ENCODE data around the gene RBMS3. TPM values are rescaled to one million over a fixed set of nuclear protein-coding genes. Genes with fewer than 3 reads are reported as not detected.

Gene RBMS3
- total RNA-seq, 1 donor from 2014 or later: 3.8 TPM

DNA sequence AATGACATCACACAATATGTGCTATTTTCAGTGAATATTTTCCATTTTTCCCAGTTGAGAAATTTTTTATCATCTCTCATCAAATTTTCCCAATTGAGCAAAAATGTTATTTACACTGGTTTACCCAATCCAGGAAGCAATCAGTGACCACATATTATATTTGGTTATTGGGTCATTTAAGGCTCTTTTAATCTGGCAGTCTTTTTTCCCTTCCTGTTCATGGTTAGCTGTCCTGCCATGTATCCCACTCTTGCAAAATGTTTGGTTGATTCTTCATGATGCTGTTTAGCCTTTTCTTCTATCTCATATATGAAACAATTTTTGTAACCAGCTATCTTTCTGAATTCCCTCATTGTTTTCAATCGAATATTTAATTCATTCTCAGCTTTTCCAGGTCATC, 626.0 kb downstream of the RBMS3 start:
- TF ChIP-seq, protein P1, sequence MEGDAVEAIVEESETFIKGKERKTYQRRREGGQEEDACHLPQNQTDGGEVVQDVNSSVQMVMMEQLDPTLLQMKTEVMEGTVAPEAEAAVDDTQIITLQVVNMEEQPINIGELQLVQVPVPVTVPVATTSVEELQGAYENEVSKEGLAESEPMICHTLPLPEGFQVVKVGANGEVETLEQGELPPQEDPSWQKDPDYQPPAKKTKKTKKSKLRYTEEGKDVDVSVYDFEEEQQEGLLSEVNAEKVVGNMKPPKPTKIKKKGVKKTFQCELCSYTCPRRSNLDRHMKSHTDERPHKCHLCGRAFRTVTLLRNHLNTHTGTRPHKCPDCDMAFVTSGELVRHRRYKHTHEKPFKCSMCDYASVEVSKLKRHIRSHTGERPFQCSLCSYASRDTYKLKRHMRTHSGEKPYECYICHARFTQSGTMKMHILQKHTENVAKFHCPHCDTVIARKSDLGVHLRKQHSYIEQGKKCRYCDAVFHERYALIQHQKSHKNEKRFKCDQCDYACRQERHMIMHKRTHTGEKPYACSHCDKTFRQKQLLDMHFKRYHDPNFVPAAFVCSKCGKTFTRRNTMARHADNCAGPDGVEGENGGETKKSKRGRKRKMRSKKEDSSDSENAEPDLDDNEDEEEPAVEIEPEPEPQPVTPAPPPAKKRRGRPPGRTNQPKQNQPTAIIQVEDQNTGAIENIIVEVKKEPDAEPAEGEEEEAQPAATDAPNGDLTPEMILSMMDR (IDR thresholded peaks at IDR 0.05; ENCODE audit: unreplicated experiment): no peak
- H3K27me3 Mint-ChIP-seq: no peaks in the 10 kb centered on the region
- H3K36me3 Mint-ChIP-seq (ENCODE audit: insufficient read depth): no peaks in the 10 kb centered on the region
- H3K9me3 Mint-ChIP-seq (ENCODE audit: low read depth): no peaks in the 10 kb centered on the region
- no peak for DNase-seq (ENCODE audit: low spot score, unreplicated experiment)
- H3K4me3 Mint-ChIP-seq (ENCODE audit: low read depth): no peak overlapping the region
- no peak overlapping the region for H3K27ac Mint-ChIP-seq
- H3K4me1 Mint-ChIP-seq (ENCODE audit: low read depth): no peaks in the 10 kb centered on the region

DNA sequence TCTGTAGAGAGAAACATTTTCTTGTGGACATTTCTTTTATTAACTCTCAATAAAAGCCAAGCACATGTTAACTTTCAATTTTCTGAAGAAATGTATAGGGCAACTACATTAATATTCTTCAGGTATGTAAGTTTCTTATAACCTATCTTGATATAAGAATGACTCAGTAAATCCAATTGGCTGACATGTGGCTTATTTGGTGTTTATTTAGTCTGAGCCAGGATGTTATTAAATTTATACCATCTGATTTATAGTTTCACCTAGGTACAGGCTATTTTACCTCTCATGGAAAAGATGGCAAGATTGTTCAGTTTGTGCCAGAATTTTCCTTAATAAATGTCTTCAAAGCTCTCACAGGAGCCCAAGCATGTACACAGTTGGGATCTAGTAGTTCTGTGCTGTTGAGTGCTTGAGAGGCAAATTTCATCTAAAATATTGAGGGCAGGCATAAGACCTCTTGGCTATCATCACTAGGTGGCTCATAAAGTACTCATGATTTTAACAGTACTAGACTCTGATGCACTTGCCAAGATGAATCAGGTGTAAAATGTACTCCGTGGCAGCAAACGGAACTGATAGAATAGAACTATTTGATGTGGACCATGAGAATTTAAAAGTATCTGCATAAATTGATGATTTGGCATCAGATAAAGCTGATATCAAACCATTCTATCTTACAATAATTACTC, 631.9 kb downstream of the RBMS3 start:
- H3K4me1 Mint-ChIP-seq (ENCODE audit: low read depth): no peaks in the 10 kb centered on the region
- H3K4me3 Mint-ChIP-seq (ENCODE audit: low read depth): no peak overlapping the region
- no peaks in the 10 kb centered on the region for H3K36me3 Mint-ChIP-seq (ENCODE audit: insufficient read depth)
- no peaks in the 10 kb centered on the region for H3K27me3 Mint-ChIP-seq
- TF ChIP-seq, protein P1 (IDR thresholded peaks at IDR 0.05; ENCODE audit: unreplicated experiment): no peak
- no peak for DNase-seq (ENCODE audit: low spot score, unreplicated experiment)
- H3K9me3 Mint-ChIP-seq (ENCODE audit: low read depth): peaks cover 7% of the 10 kb centered on the region
- H3K27ac Mint-ChIP-seq: no peak overlapping the region

DNA sequence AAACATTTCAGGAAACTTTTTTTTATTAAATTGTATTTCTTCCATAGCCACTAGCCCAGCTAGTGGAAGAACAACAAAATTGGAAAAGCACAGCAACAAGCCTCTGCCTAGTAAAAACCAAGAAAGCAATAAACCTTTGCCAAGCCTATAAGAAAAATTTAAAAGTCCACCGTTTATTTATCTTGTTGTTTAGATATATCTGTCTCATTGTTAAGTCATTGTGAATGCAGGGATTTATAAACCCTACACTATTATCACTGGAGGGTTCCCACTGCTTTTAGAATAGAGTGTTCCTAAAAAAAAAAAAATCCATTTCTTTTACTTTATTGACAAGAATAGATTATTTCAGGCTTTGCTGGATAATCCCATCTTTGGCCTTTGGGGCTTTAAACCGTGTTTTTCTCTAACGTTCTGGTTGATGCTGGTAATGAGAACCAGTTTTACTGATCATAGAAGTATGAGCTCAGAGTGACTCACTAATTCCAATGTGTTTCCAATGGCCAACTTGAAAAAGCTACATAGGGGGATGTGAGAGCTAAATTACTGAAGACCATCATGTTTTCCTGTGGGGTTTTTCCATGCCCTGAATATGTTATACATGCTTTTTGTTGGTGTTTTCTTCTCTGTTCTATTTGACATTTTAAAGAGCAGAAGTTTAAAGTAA, 634.1 kb downstream of the RBMS3 start:
- DNase-seq (ENCODE audit: low spot score, unreplicated experiment): no peak
- H3K27me3 Mint-ChIP-seq: no peaks in the 10 kb centered on the region

DNA sequence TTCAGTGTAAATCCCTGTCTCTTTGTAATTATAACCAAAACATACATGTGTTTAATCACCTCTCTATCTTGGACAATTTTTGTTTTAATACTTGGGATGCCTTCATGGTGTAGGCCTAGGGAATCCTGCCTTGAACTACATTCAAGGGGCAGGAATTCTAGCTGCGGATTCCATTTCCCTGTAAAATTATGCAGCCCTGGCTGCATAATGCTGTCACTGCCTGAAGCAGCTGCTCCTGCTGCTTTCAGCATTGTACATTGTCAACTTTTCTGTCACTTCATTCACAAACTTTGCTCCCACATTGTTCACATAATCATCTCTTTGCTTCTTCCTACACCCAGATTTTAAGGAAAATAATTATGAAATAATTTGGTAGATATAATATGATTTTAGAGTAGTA, 638.7 kb downstream of the RBMS3 start:
- Mint-ChIP-seq H3K9me3 (ENCODE audit: low read depth) (peaks cover 4% of the 10 kb centered on the region), H3K36me3 (ENCODE audit: insufficient read depth) (no peaks in the 10 kb centered on the region), H3K4me3 (ENCODE audit: low read depth) (no peak overlapping the region), H3K27ac (no peak overlapping the region), H3K4me1 (ENCODE audit: low read depth) (peaks cover 1% of the 10 kb centered on the region), H3K27me3 (no peaks in the 10 kb centered on the region)
- no peak for DNase-seq (ENCODE audit: low spot score, unreplicated experiment)
- TF ChIP-seq, protein P1 (IDR thresholded peaks at IDR 0.05; ENCODE audit: unreplicated experiment): no peak

More for the DNA sequence above, 634.1 kb downstream of the RBMS3 start:
- Mint-ChIP-seq H3K27ac (no peak overlapping the region), H3K9me3 (ENCODE audit: low read depth) (peaks cover 7% of the 10 kb centered on the region), H3K4me1 (ENCODE audit: low read depth) (peaks cover 1% of the 10 kb centered on the region), H3K36me3 (ENCODE audit: insufficient read depth) (no peaks in the 10 kb centered on the region), H3K4me3 (ENCODE audit: low read depth) (no peak overlapping the region)
- TF ChIP-seq, protein P1 (IDR thresholded peaks at IDR 0.05; ENCODE audit: unreplicated experiment): no peak

DNA sequence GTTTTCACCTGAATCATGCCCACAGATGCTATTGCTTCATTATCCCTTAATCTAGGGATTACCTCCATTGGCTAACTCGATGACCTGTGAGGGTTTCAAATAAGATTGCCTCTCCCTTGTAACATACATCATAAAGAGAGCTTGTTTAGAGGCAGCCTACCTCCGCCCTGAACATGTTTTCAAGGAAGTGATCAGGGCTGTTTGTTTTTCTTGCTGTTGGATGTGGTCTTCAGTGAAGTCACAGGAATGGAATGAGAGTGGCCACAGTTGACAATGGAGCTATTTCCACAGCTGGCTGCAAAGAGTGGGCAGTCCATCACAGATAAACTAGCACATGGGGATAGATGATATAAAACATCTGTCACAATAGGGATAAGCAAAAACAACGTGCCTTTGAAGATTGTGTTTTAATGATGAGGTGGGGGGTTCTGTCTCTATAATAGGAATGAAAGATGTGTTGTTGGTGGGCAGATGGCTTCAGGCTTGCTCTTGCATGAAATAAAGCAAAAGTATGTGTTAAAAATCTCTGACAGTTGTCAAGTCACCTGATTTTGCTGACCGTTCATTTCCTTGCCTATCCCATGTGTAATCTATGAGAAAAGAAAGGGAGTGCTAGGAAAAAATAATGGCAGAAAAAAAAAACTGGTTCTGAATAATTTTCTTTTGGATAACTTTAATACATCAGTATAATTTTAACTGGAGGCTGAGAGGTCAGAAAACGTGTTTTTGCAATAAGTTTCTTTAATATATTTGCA, 642.3 kb downstream of the RBMS3 start:
- Mint-ChIP-seq H3K4me1 (ENCODE audit: low read depth) (peaks cover 1% of the 10 kb centered on the region), H3K36me3 (ENCODE audit: insufficient read depth) (no peaks in the 10 kb centered on the region), H3K27ac (no peak overlapping the region), H3K4me3 (ENCODE audit: low read depth) (no peak overlapping the region), H3K9me3 (ENCODE audit: low read depth) (no peaks in the 10 kb centered on the region), H3K27me3 (no peaks in the 10 kb centered on the region)
- TF ChIP-seq, protein P1 (IDR thresholded peaks at IDR 0.05; ENCODE audit: unreplicated experiment): no peak
- no peak for DNase-seq (ENCODE audit: low spot score, unreplicated experiment)
